ENCODE results near the gene RALGAPA2.
A peak's percentile ranks its signal among the peaks of the same experiment; 100 is the strongest.

RALGAPA2 gene

GRCh38 chr20:20528861-20529260, 183.6 kb downstream of the RALGAPA2 start:
- no peak for DNase-seq

DNA sequence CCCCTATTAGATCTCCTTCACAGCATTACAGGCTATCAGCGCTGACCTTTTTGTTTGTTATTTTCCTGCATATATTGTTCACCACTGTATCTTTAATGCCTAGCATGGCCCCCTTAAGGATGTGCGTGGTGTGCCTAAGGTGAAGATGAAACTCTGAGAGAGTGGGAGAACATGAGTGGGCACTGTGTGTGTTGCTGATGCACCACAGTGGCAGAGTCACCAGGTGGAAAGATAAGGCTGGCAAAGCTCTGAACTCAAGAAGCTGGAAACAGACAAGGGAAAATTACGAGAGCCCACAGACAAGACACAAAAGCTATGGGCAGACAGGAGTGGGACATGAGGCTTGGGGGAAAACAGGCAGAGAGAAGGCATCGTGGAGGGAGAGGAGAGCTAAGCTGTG, 184.8 kb downstream of the RALGAPA2 start:
- DNase-seq = no peak

- DNase-seq = peak; percentile 64
Observed at GRCh38 chr20:20525756-20526155, 186.7 kb downstream of the RALGAPA2 start.

- DNase-seq = no peak
Observed at GRCh38 chr20:20525214-20525613, 187.2 kb downstream of the RALGAPA2 start.

- DNase-seq = no peak
Observed at GRCh38 chr20:20524756-20525155, 187.7 kb downstream of the RALGAPA2 start.

- DNase-seq = no peak
Observed at GRCh38 chr20:20521736-20522135, 190.7 kb downstream of the RALGAPA2 start.

DNA sequence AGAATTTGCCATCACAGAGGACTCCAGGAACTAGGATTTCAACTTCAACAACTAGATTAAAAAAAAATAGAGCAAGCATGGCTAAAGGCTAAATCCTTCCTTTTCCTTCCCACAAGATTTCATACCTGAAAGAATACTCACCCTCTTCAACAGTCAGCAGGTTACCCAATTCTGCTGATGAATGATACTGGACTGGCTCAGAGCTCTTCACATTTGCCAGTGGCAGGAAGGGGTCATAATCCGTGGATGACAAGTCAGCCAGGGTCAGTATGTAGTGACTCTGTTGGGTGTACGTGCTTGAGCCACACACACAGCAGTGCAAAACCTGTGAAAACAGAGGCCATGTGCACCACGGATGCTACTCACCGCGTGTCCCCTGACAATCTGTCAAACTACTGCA, 191.7 kb downstream of the RALGAPA2 start:
- no peak for DNase-seq

DNA sequence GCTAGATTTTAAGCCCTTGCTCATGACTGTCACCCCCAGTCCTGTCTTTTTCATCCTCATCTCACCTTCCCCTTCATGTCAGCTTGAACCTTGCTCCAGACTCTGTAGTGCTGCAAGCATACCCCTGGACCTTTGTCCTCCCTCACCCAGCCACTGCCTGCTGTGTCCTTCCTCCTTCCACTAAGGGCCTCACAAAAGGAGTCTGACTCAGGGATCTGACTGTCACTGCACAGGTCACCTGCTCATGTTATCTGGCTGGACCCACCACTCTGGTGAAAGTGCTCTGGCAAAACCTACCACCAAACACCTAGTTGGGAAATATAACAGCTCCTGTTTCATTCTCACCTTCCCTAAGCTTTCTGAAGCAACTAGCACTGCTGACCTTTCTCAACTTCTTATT, 193.2 kb downstream of the RALGAPA2 start:
- DNase-seq = no peak

DNA sequence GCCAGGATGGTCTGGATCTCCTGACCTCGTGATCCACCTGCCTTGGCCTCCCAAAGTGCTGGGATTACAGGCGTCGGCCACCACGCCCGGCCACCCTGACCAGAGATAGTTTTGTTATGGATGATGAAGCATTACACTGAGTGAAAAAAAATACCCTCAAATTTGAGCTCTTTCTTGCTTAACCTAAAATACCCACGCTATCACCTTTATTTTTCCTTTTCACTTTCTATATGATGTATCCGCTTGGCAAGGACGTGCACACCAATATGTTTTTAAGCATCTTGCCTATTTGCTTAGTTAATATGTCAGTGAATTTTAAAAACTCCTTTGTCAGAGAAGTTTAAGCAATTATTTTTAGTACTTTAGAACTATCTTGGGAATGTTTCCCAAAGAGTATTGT, 194.2 kb downstream of the RALGAPA2 start:
- no peak for DNase-seq

- DNase-seq = no peak
Observed at GRCh38 chr20:20517296-20517695, 195.1 kb downstream of the RALGAPA2 start.

DNA sequence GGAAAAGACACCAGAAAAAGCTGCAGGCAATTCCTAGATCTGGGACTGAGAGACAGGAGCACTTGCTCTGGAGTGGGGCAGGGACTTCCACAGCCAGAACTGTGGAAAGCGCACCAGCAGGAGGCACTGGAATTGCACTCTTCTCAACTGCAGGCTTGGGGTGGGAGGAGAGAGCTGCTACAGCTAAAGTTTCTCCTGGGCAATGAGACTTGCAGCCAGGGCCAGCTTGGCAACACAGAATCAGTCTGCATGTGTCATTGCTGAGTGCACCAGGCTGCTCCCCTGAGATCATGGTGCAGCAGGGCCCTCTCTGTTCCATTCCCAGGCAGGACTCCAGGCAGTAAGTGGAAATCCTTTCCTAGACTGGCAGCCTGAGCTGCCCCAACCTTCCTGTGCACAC, 198.7 kb downstream of the RALGAPA2 start:
- peak; percentile 49 for DNase-seq

- DNase-seq = no peak
Observed at GRCh38 chr20:20505554-20505953, 206.9 kb downstream of the RALGAPA2 start.

DNA sequence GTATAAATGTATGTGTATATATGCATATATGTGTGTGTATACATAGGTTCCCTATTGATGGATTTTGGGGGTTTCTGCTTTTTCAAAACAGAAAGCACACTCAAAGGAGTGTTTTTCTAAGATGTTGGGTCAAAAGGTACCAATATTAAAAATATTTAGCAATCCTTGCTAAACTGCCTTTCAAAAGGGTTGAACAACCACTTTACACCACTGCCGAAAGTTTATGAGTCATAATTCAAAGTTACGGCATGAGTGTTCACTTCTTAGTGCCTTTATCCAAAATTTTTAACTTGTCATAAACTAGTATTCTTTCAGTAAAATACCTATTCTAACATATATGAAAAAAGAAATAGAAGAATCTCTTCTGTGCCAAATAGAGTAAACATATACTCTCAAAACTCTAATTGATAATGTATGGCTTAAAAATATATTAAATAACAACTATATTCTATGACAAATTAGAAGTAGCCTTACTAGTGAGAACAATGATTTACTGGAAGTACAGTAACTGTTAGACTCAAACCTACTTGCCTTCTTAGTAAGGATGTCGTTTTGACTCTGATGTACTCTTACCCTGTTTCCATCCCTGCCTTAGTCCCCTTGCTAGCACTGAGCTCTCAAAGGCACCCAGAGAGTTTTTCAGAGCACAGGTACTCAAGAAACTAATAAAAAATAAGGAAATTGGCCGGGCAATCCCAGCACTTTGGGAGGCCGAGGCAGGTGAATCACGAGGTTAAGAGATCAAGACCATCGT, 208.5 kb downstream of the RALGAPA2 start:
- no peak for DNase-seq

- DNase-seq = no peak
Observed at GRCh38 chr20:20501128-20501527, 211.3 kb downstream of the RALGAPA2 start.

DNA sequence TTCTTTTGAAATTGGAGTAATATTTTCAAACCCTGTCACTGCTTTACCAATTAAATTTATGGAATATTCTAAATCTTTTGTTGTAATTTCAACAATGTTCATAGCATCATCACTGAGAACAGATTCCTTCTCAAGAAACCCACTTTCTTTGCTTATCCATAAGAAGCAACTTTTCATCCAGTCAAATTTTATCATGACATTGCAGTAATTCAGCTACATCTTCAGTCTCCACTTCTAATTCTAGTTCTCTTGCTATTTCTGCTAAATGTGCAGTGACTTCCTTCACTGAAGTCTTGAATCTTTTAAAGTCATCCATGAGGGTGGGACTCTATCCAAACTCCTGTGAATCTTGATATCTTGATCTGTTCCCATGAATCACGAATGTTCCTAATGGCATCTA, 212.1 kb downstream of the RALGAPA2 start:
- DNase-seq = no peak

GRCh38 chr20:20499439-20499838, 213.0 kb downstream of the RALGAPA2 start:
- DNase-seq = no peak

DNA sequence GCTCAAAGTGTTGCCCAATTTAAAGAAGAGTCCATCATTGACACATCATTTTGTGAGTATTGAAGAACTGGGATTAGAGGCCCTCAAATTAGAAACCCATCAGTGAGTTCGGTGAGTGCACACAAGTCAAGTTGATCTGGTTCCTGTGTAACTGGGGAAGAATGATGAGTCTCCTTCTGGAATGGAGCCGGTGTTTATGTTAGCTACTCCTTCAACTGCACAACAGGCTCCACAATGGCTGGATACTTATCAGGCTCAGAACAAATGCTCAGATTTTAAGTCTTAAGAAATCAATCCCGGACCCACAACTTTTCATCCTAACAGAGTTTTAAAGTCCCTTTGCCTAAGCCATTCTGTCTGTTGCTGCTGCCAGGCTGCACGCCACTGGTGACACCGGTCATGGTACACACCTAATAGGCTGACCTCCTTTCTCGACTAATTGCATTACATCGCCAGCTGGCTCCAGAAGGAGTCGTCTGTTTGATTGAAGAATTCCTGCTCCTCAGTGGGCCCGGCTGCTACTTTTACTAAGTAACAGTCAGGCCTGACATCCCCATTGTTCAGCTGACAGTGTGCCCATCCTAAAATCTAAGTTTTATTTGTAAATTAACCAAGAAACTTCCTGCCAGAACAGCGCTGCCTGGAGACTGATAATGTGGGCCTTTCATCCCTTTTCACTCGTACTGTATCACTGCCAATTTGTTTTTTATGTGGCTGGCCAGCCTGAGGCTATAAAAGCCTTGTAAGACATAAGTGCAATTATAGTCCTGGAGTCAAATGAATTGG, 214.2 kb downstream of the RALGAPA2 start:
- DNase-seq = peak; percentile 56

- DNase-seq = no peak
Observed at GRCh38 chr20:20497242-20497978, 215.0 kb downstream of the RALGAPA2 start.

GRCh38 chr20:20495729-20496503, 216.5 kb downstream of the RALGAPA2 start:
- DNase-seq = no peak

- DNase-seq = no peak
Observed at GRCh38 chr20:20493701-20494100, 218.7 kb downstream of the RALGAPA2 start.

- DNase-seq = peak; percentile 84
Observed at GRCh38 chr20:20492521-20493332, 219.7 kb downstream of the RALGAPA2 start.

DNA sequence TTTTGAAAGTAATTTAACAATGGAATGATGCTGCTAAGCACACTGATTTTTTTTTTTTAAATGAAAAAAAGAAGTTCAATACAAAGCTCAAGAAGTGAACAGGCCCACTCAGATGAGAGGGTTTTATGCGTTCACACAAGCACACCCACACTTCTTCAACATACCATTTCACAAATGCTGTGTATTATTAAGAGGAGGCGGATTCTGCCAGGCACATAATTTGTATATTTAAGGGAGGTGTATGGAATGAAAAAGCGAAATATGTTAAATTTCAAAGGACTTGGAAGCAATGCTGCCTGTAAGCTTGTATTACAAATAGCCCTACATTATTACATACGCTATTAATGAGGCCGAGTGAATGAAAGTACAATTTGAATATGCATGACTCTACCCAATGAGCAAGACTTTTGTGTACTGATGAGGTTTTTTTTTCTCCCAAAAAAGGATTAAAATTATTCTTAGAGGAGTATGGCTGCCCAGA, 220.6 kb downstream of the RALGAPA2 start:
- DNase-seq = no peak

Measured in midbrain (tissue), 1 donor.